ENCODE results near the gene ADAMTS13. TPM values are rescaled to one million over a fixed set of nuclear protein-coding genes. Genes with fewer than 3 reads are reported as not detected.

ADAMTS13 gene
- total RNA-seq, 2 experiments from 2014 or later = 2.2 to 2.6 TPM

DNA sequence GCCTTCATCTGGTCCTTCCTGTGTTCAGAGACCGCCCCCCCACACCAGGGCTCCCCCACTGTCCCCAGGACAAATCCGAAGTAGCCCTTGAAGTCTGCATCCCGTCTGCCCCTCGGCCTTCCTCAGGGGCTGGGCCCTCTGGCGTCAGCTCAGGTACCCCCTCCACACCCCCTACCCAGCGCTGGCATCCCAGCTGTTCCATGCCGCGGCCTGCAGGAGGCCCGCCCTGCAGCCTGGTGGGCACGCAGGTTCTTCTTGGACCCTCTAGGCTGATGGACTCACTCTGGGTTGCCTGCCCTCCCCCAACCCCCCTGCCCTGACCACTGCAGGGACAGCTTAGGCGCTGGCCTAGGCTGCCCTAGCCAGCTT lies 50.1 kb downstream of the ADAMTS13 start:
- Mint-ChIP-seq H3K9me3 (no peaks in the 10 kb centered on the region), H3K4me3 (no peak overlapping the region), H3K27ac (no peak overlapping the region), H3K4me1 (ENCODE audit: low read depth) (no peaks in the 10 kb centered on the region), H3K27me3 (no peaks in the 10 kb centered on the region), H3K36me3 (ENCODE audit: low read depth) (no peaks in the 10 kb centered on the region)
- ChIA-PET POLR2A (no interaction called here), CTCF (no interaction called here)
- no peaks in the 10 kb centered on the region for H3K36me3 ChIP-seq (ENCODE audit: insufficient read depth, low read length)
- no peak overlapping the region for H3K4me3 ChIP-seq (ENCODE audit: low read length)
- H3K9me3 ChIP-seq (ENCODE audit: control insufficient read depth in 1 of 2, insufficient read depth in 1 of 2, low read length in 2 of 2) = no peaks in the 10 kb centered on the region
- H3K27me3 ChIP-seq (ENCODE audit: control insufficient read depth in 1 of 2, insufficient read depth in 2 of 2, low read length in 2 of 2) = no peaks in the 10 kb centered on the region
- ATAC-seq (ENCODE audit: poor library complexity) (no peak), DNase-seq (no peak)
- peaks cover 5% of the 10 kb centered on the region for H3K4me1 ChIP-seq (ENCODE audit: insufficient read depth, low read length)
- TF ChIP-seq, protein P1, sequence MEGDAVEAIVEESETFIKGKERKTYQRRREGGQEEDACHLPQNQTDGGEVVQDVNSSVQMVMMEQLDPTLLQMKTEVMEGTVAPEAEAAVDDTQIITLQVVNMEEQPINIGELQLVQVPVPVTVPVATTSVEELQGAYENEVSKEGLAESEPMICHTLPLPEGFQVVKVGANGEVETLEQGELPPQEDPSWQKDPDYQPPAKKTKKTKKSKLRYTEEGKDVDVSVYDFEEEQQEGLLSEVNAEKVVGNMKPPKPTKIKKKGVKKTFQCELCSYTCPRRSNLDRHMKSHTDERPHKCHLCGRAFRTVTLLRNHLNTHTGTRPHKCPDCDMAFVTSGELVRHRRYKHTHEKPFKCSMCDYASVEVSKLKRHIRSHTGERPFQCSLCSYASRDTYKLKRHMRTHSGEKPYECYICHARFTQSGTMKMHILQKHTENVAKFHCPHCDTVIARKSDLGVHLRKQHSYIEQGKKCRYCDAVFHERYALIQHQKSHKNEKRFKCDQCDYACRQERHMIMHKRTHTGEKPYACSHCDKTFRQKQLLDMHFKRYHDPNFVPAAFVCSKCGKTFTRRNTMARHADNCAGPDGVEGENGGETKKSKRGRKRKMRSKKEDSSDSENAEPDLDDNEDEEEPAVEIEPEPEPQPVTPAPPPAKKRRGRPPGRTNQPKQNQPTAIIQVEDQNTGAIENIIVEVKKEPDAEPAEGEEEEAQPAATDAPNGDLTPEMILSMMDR (IDR thresholded peaks at IDR 0.05) = no peak
- intact Hi-C loops (cut with DNase I, micrococcal nuclease) = no loop called here
- H3K27ac ChIP-seq (ENCODE audit: low read depth in 1 of 2, low read length in 2 of 2) = no peak overlapping the region

DNA sequence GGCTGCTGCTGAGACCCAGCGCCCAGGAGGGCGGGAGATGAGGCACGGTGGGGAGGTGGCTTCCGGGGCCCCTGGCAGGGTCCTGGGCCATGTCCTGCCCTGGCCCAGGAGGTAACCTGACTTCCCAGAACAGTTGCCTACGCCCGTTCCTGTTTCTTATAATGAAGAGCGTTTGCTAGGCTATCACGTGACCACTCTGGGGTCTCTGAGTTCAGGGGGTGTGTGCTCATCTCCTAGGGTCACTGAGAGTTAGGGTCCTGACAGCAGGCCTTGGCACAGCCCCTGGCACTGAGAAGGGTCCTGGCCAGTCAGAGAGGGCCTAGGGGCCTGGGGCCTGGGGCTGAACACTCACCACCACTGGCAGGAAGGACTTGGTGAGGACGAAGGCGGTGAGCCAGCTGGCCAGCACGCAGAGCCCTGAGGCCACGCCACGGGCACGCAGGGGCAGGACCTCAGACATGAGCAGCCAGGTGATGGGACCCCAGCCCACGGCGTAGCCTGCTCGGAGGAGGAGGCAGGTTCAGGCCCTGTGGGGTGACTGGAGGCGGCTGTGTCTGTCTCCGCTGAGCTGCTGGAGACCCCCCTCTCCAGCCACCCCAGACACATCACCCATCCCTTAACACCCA lies 50.7 kb downstream of the ADAMTS13 start:
- TF ChIP-seq, protein P1 (IDR thresholded peaks at IDR 0.05) = no peak
- H3K9me3 ChIP-seq (ENCODE audit: control insufficient read depth in 1 of 2, insufficient read depth in 1 of 2, low read length in 2 of 2) = no peaks in the 10 kb centered on the region
- Mint-ChIP-seq H3K36me3 (ENCODE audit: low read depth) (no peaks in the 10 kb centered on the region), H3K4me3 (no peak overlapping the region), H3K9me3 (no peaks in the 10 kb centered on the region), H3K4me1 (ENCODE audit: low read depth) (no peaks in the 10 kb centered on the region), H3K27ac (no peak overlapping the region), H3K27me3 (no peaks in the 10 kb centered on the region)
- POLR2A ChIA-PET = no interaction called here
- intact Hi-C loops (cut with DNase I, micrococcal nuclease) = no loop called here
- ATAC-seq (ENCODE audit: poor library complexity) (no peak), DNase-seq (no peak)
- CTCF ChIA-PET = no interaction called here
- no peaks in the 10 kb centered on the region for H3K27me3 ChIP-seq (ENCODE audit: control insufficient read depth in 1 of 2, insufficient read depth in 2 of 2, low read length in 2 of 2)
- no peak overlapping the region for H3K27ac ChIP-seq (ENCODE audit: low read depth in 1 of 2, low read length in 2 of 2)
- peaks cover 5% of the 10 kb centered on the region for H3K4me1 ChIP-seq (ENCODE audit: insufficient read depth, low read length)
- H3K4me3 ChIP-seq (ENCODE audit: low read length) = no peak overlapping the region
- H3K36me3 ChIP-seq (ENCODE audit: insufficient read depth, low read length) = no peaks in the 10 kb centered on the region

DNA sequence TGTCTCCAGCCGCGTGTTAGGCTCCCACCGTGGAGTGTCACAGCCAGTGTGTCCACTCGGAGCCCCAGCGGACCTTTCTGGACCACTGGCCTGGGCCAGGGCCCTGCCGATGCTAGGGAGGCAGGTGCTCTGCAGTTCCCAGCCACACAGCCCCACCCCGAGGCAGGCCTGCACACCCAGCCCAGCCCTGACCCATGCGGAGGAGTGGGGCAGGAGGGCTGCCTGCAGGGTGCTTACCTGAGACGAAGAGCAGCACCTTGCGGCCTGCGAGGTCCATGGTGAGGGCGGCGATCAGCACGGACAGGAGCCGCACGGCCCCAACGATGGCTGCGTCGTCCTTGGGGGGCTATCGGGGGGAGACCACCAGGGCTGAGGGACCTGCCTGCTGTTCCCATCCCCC lies 51.6 kb downstream of the ADAMTS13 start:
- DNase-seq = no peak
- no peaks in the 10 kb centered on the region for H3K27me3 ChIP-seq (ENCODE audit: control insufficient read depth in 1 of 2, insufficient read depth in 2 of 2, low read length in 2 of 2)
- H3K9me3 Mint-ChIP-seq = no peaks in the 10 kb centered on the region
- H3K4me1 ChIP-seq (ENCODE audit: insufficient read depth, low read length) = peaks cover 11% of the 10 kb centered on the region
- TF ChIP-seq, protein P1 (IDR thresholded peaks at IDR 0.05) = no peak
- H3K36me3 ChIP-seq (ENCODE audit: insufficient read depth, low read length) = no peaks in the 10 kb centered on the region
- no peak for ATAC-seq (ENCODE audit: poor library complexity)
- H3K4me3 Mint-ChIP-seq = no peak overlapping the region
- H3K27me3 Mint-ChIP-seq = no peaks in the 10 kb centered on the region
- H3K36me3 Mint-ChIP-seq (ENCODE audit: low read depth) = no peaks in the 10 kb centered on the region
- intact Hi-C loops (cut with DNase I, micrococcal nuclease) = no loop called here
- H3K27ac ChIP-seq (ENCODE audit: low read depth in 1 of 2, low read length in 2 of 2) = no peak overlapping the region
- no peak overlapping the region for H3K27ac Mint-ChIP-seq
- H3K4me1 Mint-ChIP-seq (ENCODE audit: low read depth) = no peaks in the 10 kb centered on the region
- H3K9me3 ChIP-seq (ENCODE audit: control insufficient read depth in 1 of 2, insufficient read depth in 1 of 2, low read length in 2 of 2) = no peaks in the 10 kb centered on the region
- ChIA-PET POLR2A (no interaction called here), CTCF (no interaction called here)
- no peak overlapping the region for H3K4me3 ChIP-seq (ENCODE audit: low read length)

Measured in CD4-positive, alpha-beta T cell (primary cell).